HCT116 (cell line): Measurements from ENCODE around the gene PTCD3. TPM values are rescaled to one million over a fixed set of nuclear protein-coding genes. Genes with fewer than 3 reads are reported as not detected.

Experiments used
- ATAC-seq: fragments of 200-7000 bp; cut with Tn5 transposase; 2 replicates; pipeline ENCODE4 v1.9.1; 2020; ENCODE audit warnings: mild to moderate bottlenecking, moderate library complexity
- BruUV-seq: library from RNA; stranded (reverse); fragments of 400-500 nt; replicated peaks from 2 replicates; lab custom pipeline; 2021; lab: Mats Ljungman, UMichigan
- CTCF ChIA-PET: fragments of 300-600 bp; sonication (Branson Sonifier 250); formaldehyde crosslinking; loops from one replicate; lab custom pipeline; 2021; ENCODE audit warnings: antibody characterized with exemption; lab: Charles Lee
- POLR2A ChIA-PET: fragments of 300-600, 350-600 bp; sonication (Branson Sonifier 250); formaldehyde crosslinking; loops from one replicate; lab custom pipeline; 2021; ENCODE audit warnings: antibody characterized with exemption; lab: Charles Lee
- RAD21 ChIA-PET, 2 experiments: fragments of 300-600 bp; sonication (Branson Sonifier 250); formaldehyde crosslinking; loops; one replicate each; lab custom pipeline; 2023; ENCODE audit warnings: low total read pairs in 2 of 2; ENCODE audit not compliant: uncharacterized antibody in 2 of 2, unreplicated experiment in 2 of 2, low non-redundant PET in 1 of 2; lab: Charles Lee
- DNase-seq: peaks from one replicate; pipeline ENCODE4 v3.0.0-alpha.2; 2010; ENCODE audit warnings: low read depth, low spot score
- H2AFZ ChIP-seq: fragments of 200-600 bp; shearing (Covaris generic), sonication (generic); 2 replicates; pipeline ENCODE4 v1.6.1; 2017; ENCODE audit warnings: low read depth, mixed run types, mixed read lengths, antibody characterized with exemption, low read length; ENCODE audit not compliant: poor library complexity, severe bottlenecking
- H3K27ac ChIP-seq: 2 replicates; pipeline ENCODE4 v1.5.1; 2012; ENCODE audit warnings: low read depth, low read length
- H3K27me3 ChIP-seq: fragments of 200-600 bp; sonication (generic); 2 replicates; pipeline ENCODE4 v1.6.1; 2016; ENCODE audit warnings: mixed run types, low read length, mixed read lengths; ENCODE audit not compliant: insufficient read depth
- H3K36me3 ChIP-seq, 2 experiments: fragments of 200-500 bp in 1 of 2; fragments of 200-600 bp in 1 of 2; sonication (Bioruptor generic) in 1 of 2; sonication (generic) in 1 of 2; 2 replicates each; pipeline versions ENCODE4 v1.5.1 to v1.6.1; 2014 to 2016; ENCODE audit warnings: low read length in 2 of 2, inconsistent platforms in 1 of 2, mixed read lengths in 1 of 2, mixed run types in 1 of 2; ENCODE audit not compliant: insufficient read depth in 2 of 2, control insufficient read depth in 1 of 2
- H3K4me1 ChIP-seq, 2 experiments: fragments of 200-600 bp in 1 of 2; sonication (generic) in 1 of 2; 2 replicates each; pipeline versions ENCODE4 v1.5.1 to v1.6.1; 2012 to 2017; ENCODE audit warnings: low read length in 2 of 2, inconsistent platforms in 1 of 2, mild to moderate bottlenecking in 1 of 2, mixed read lengths in 1 of 2, mixed run types in 1 of 2, moderate library complexity in 1 of 2; ENCODE audit not compliant: insufficient read depth in 2 of 2, control insufficient read depth in 1 of 2
- H3K4me2 ChIP-seq: fragments of 200-600 bp; sonication (generic); 2 replicates; pipeline ENCODE4 v1.6.1; 2017; ENCODE audit warnings: mixed run types, low read length, mixed read lengths
- H3K4me3 ChIP-seq, 2 experiments: fragments of 200-600 bp in 1 of 2; sonication (generic) in 1 of 2; replicated peaks in 1 of 2; 2 replicates each; pipeline ENCODE4 v1.5.1; 2011 to 2016; ENCODE audit warnings: low read length in 2 of 2, control low read depth in 1 of 2, low read depth in 1 of 2, mild to moderate bottlenecking in 1 of 2, mixed read lengths in 1 of 2, mixed run types in 1 of 2
- H3K79me2 ChIP-seq: fragments of 200-600 bp; sonication (generic); 2 replicates; pipeline ENCODE4 v1.6.1; 2017; ENCODE audit warnings: mild to moderate bottlenecking, mixed run types, low read length, moderate library complexity, mixed read lengths; ENCODE audit not compliant: insufficient read depth
- H3K9ac ChIP-seq: fragments of 200-600 bp; sonication (generic); 2 replicates; pipeline ENCODE4 v1.6.1; 2016; ENCODE audit warnings: low read length, mixed read lengths
- H3K9me2 ChIP-seq: fragments of 200-600 bp; sonication (generic), shearing (Covaris generic); 2 replicates; pipeline ENCODE4 v1.6.1; 2017; ENCODE audit warnings: mixed run types, mild to moderate bottlenecking, moderate library complexity; ENCODE audit not compliant: insufficient read depth
- H3K9me3 ChIP-seq, 2 experiments: fragments of 200-500 bp in 1 of 2; fragments of 200-600 bp in 1 of 2; sonication (Bioruptor generic) in 1 of 2; sonication (generic) in 1 of 2; 2 replicates each; pipeline ENCODE4 v1.6.1; 2014 to 2017; ENCODE audit warnings: low read length in 2 of 2, mixed read lengths in 2 of 2, inconsistent platforms in 1 of 2, low read depth in 1 of 2, mild to moderate bottlenecking in 1 of 2, mixed run types in 1 of 2, moderate library complexity in 1 of 2; ENCODE audit not compliant: control insufficient read depth in 1 of 2, insufficient read depth in 1 of 2
- H4K20me1 ChIP-seq: fragments of 200-600 bp; sonication (generic), shearing (Covaris generic); 2 replicates; pipeline ENCODE4 v1.6.1; 2017; ENCODE audit warnings: mixed run types, mild to moderate bottlenecking, moderate library complexity; ENCODE audit not compliant: insufficient read depth
- EGR1 ChIP-seq: IDR thresholded peaks from 2 replicates; pipeline ENCODE4 v1.6.1; 2012; ENCODE audit warnings: low read depth
- EZH2 ChIP-seq: fragments of 200-600 bp; sonication (generic); IDR thresholded peaks from 2 replicates; pipeline ENCODE4 v1.6.1; 2017; ENCODE audit warnings: antibody characterized with exemption, mixed run types
- FOSL1 ChIP-seq: IDR thresholded peaks from 2 replicates; pipeline ENCODE4 v1.6.1; 2012; ENCODE audit warnings: low read depth
- JUND ChIP-seq: IDR thresholded peaks from 2 replicates; pipeline ENCODE4 v1.6.1; 2012
- POLR2A ChIP-seq: IDR thresholded peaks from 2 replicates; pipeline ENCODE4 v1.7.0; 2011; ENCODE audit warnings: borderline replicate concordance; ENCODE audit not compliant: insufficient read depth, insufficient read length; ENCODE audit errors: extremely low read depth
- POLR2AphosphoS5 ChIP-seq: IDR thresholded peaks from 2 replicates; pipeline ENCODE4 v1.6.1; 2011; ENCODE audit warnings: mild to moderate bottlenecking, low read depth, low read length, moderate library complexity
- SIN3A ChIP-seq: IDR thresholded peaks from 2 replicates; pipeline ENCODE4 v1.6.1; 2012; ENCODE audit warnings: low read depth
- SP1 ChIP-seq: IDR thresholded peaks from 2 replicates; pipeline ENCODE4 v1.6.1; 2012; ENCODE audit warnings: low read depth
- SRF ChIP-seq: IDR thresholded peaks from 2 replicates; pipeline ENCODE4 v1.6.1; 2012; ENCODE audit warnings: low read depth
- TCF7L2 ChIP-seq: IDR thresholded peaks from 2 replicates; pipeline ENCODE4 v1.7.0; 2011; ENCODE audit warnings: borderline replicate concordance, inconsistent platforms; ENCODE audit not compliant: insufficient read depth, insufficient read length; ENCODE audit errors: extremely low read depth
- ZFX ChIP-seq: fragments of 450-650 bp; IDR thresholded peaks from 2 replicates; pipeline ENCODE4 v1.6.1; 2017
- intact Hi-C: fragments of 100-400 bp; cut with micrococcal nuclease; formaldehyde crosslinking; loops from 2 replicates; pipeline ENCODE4 v1.10.0; 2022
- total RNA-seq: library from RNA; stranded (reverse); gene quantifications from one replicate; pipeline ENCODE4 v1.2.1, GENCODE V29; 2021; ENCODE audit not compliant: unreplicated experiment
- TF ChIP-seq, protein P1 (sequence below), 3 experiments: fragments of 200-600 bp in 1 of 3; sonication (generic) in 1 of 3; IDR thresholded peaks in 2 of 3; conservative IDR thresholded peaks in 1 of 3; 2 replicates each; pipeline ENCODE4 v1.5.1; 2012 to 2017; ENCODE audit warnings: low read depth in 2 of 3, low read length in 2 of 3, antibody characterized with exemption in 1 of 3, borderline replicate concordance in 1 of 3, control low read depth in 1 of 3, mild to moderate bottlenecking in 1 of 3, mixed read lengths in 1 of 3, mixed run types in 1 of 3, moderate library complexity in 1 of 3; ENCODE audit not compliant: insufficient read depth in 1 of 3
- TF ChIP-seq, protein P2 (sequence below): IDR thresholded peaks from 2 replicates; pipeline ENCODE4 v1.6.1; 2012
- TF ChIP-seq, protein P3 (sequence below): IDR thresholded peaks from 2 replicates; pipeline ENCODE4 v1.6.1; 2012; ENCODE audit warnings: low read depth
- TF ChIP-seq, protein P4 (sequence below): IDR thresholded peaks from 2 replicates; pipeline ENCODE4 v1.6.1; 2012

The PTCD3 gene
- total RNA-seq, 1 experiment from 2014 or later = 154 TPM

DNA sequence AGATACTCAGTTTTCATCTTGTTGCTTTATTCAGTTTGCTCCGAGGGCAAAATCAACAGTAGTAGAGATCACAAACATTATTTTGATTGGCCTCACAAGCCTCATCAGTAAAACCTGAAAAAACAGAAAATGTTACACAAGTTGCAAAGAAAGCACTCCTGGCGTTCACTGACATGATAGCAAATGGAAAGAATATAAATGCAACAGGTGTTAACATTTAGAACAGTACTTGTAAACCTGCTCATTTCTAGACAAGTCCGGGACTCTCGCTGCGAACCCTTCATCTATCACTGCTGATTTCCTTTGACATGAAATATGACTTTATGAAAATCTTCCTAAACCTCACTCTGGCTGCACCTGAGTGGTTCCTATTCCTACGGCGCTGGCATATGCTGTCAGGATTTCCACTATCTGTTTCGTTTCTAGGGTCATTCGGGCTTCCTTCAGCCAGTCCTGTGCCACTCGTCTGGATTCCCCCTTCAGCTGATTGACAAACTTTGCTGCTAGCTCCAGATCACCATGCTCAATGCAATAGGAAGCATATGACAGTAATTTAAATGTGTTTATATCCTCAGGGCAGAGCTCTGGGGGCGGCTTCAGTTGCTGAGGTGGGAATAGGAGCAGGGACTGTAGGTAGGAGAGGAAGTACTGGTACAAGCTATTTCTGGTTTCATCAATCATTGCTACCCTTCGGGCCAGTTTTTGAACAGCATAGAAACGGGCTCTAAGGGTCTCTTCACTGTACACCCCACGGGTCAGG is 38.1 kb downstream of the PTCD3 start:
- Histone ChIP-seq H4K20me1 (no peaks in the 10 kb centered on the region), H3K27ac (no peak overlapping the region), H3K79me2 (no peaks in the 10 kb centered on the region), H3K36me3 (peaks cover 34 to 43% of the 10 kb centered on the region in 2 experiments), H3K9me3 (no peaks in the 10 kb centered on the region), H3K27me3 (no peaks in the 10 kb centered on the region), H3K9ac (no peak overlapping the region), H2AFZ (no peak overlapping the region)
- ChIA-PET POLR2A (no interaction called here), RAD21 (no interaction called here)
- no peak for DNase-seq
- ATAC-seq = 0 out of 2 replicates have a peak, but pooled peaks have one; percentile 19
- peak; percentile 21; the same call in 1 of the 2 replicates for TF ChIP-seq POLR2AphosphoS5
- TF ChIP-seq, protein P1, sequence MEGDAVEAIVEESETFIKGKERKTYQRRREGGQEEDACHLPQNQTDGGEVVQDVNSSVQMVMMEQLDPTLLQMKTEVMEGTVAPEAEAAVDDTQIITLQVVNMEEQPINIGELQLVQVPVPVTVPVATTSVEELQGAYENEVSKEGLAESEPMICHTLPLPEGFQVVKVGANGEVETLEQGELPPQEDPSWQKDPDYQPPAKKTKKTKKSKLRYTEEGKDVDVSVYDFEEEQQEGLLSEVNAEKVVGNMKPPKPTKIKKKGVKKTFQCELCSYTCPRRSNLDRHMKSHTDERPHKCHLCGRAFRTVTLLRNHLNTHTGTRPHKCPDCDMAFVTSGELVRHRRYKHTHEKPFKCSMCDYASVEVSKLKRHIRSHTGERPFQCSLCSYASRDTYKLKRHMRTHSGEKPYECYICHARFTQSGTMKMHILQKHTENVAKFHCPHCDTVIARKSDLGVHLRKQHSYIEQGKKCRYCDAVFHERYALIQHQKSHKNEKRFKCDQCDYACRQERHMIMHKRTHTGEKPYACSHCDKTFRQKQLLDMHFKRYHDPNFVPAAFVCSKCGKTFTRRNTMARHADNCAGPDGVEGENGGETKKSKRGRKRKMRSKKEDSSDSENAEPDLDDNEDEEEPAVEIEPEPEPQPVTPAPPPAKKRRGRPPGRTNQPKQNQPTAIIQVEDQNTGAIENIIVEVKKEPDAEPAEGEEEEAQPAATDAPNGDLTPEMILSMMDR (IDR thresholded peaks at IDR 0.05 in 2 of 3, conservative IDR thresholded peaks at IDR 0.05 in 1 of 3; ENCODE audit: borderline replicate concordance in 1 of 3, insufficient read depth in 1 of 3, low read depth in 2 of 3, low read length in 2 of 3) = no peak
- TF ChIP-seq, all 23 proteins: peak for 1
- TSS peak; percentile 59 for BruUV-seq
- intact Hi-C loops = no loop called here
- Histone ChIP-seq H3K4me3 (no peak overlapping the region), H3K9me2 (no peaks in the 10 kb centered on the region), H3K4me1 (no peaks in the 10 kb centered on the region), H3K4me2 (no peak overlapping the region)
- CTCF ChIA-PET = no interaction called here

DNA sequence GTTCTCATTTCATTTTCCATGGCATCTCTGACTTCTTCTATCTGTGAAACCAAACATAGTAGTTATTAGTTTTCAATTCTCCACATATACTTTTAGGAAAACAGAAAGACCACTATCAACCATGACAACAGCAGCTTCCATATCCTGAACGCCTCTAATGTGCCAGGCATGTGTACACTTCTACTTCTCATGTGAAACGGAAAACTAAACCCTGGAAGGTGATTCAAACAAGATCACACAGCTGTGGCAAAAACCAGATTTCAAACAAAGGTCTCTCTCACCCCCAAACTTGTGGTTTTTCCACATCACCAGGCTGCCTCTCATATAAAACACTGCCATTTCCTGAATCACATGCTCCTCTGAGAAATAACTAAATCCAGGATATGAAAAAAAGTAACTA is 41.8 kb downstream of the PTCD3 start:
- ChIA-PET RAD21 (no interaction called here), POLR2A (no interaction called here), CTCF (no interaction called here)
- Histone ChIP-seq H3K9ac (no peak overlapping the region), H3K27ac (no peak overlapping the region), H3K27me3 (no peaks in the 10 kb centered on the region), H4K20me1 (no peaks in the 10 kb centered on the region), H3K9me3 (no peaks in the 10 kb centered on the region), H3K36me3 (peaks cover 59% of the 10 kb centered on the region in 2 experiments), H3K4me1 (no peaks in the 10 kb centered on the region), H3K79me2 (0 out of 2 replicates have a peak, but pooled peaks cover 3% of the 10 kb centered on the region), H3K4me2 (no peak overlapping the region), H3K4me3 (no peak overlapping the region), H3K9me2 (no peaks in the 10 kb centered on the region), H2AFZ (no peak overlapping the region)
- ATAC-seq = no peak
- no TSS peak for BruUV-seq
- DNase-seq = no peak
- intact Hi-C loops = no loop called here
- TF ChIP-seq SP1 = no peak
- TF ChIP-seq EGR1 = no peak
- TF ChIP-seq EZH2 = no peak
- TF ChIP-seq, protein P2, sequence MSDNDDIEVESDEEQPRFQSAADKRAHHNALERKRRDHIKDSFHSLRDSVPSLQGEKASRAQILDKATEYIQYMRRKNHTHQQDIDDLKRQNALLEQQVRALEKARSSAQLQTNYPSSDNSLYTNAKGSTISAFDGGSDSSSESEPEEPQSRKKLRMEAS = no peak
- no peak for TF ChIP-seq ZFX
- no peak for TF ChIP-seq POLR2AphosphoS5
- TF ChIP-seq, protein P3, sequence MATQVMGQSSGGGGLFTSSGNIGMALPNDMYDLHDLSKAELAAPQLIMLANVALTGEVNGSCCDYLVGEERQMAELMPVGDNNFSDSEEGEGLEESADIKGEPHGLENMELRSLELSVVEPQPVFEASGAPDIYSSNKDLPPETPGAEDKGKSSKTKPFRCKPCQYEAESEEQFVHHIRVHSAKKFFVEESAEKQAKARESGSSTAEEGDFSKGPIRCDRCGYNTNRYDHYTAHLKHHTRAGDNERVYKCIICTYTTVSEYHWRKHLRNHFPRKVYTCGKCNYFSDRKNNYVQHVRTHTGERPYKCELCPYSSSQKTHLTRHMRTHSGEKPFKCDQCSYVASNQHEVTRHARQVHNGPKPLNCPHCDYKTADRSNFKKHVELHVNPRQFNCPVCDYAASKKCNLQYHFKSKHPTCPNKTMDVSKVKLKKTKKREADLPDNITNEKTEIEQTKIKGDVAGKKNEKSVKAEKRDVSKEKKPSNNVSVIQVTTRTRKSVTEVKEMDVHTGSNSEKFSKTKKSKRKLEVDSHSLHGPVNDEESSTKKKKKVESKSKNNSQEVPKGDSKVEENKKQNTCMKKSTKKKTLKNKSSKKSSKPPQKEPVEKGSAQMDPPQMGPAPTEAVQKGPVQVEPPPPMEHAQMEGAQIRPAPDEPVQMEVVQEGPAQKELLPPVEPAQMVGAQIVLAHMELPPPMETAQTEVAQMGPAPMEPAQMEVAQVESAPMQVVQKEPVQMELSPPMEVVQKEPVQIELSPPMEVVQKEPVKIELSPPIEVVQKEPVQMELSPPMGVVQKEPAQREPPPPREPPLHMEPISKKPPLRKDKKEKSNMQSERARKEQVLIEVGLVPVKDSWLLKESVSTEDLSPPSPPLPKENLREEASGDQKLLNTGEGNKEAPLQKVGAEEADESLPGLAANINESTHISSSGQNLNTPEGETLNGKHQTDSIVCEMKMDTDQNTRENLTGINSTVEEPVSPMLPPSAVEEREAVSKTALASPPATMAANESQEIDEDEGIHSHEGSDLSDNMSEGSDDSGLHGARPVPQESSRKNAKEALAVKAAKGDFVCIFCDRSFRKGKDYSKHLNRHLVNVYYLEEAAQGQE = no peak
- no peak for TF ChIP-seq SIN3A
- TF ChIP-seq SRF = no peak
- TF ChIP-seq TCF7L2 = no peak
- no peak for TF ChIP-seq POLR2A
- TF ChIP-seq, protein P4, sequence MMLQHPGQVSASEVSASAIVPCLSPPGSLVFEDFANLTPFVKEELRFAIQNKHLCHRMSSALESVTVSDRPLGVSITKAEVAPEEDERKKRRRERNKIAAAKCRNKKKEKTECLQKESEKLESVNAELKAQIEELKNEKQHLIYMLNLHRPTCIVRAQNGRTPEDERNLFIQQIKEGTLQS = no peak
- no peak for TF ChIP-seq FOSL1
- TF ChIP-seq JUND = no peak
